ENCODE results near the gene SEPTIN10.

Gene SEPTIN10

GRCh38 chr2:109613922-109614714 is at the start of gene SEPTIN10, which contains the start of gene SOWAHC:
Gene SEPTIN10 (minus strand): TSS chr2:109613966. CDS start chr2:109613827, 139 bp downstream.
Gene SOWAHC (plus strand): TSS chr2:109614364. CDS start chr2:109614490, 126 bp downstream.
- no peak for TF ChIP-seq CTCF (IDR thresholded peaks at IDR 0.05; ENCODE audit: insufficient read depth, low read depth, low read length, missing control alignments)
- peak within 1 kb of the TSS; percentile 91 for H3K4me3 ChIP-seq (ENCODE audit: low read depth, low read length)
- DNase-seq (ENCODE audit: low read depth): peak; percentile 97

- TF ChIP-seq CTCF (IDR thresholded peaks at IDR 0.05; ENCODE audit: insufficient read depth, low read depth, low read length, missing control alignments): peak; percentile 29
- peak; percentile 41 for DNase-seq (ENCODE audit: low read depth)
- no peak overlapping the region for H3K4me3 ChIP-seq (ENCODE audit: low read depth, low read length)
Measured at GRCh38 chr2:109662889-109663288, 49.1 kb upstream of the SEPTIN10 start.

- TF ChIP-seq CTCF (IDR thresholded peaks at IDR 0.05; ENCODE audit: insufficient read depth, low read depth, low read length, missing control alignments): no peak
- DNase-seq (ENCODE audit: low read depth): no peak
- no peak overlapping the region for H3K4me3 ChIP-seq (ENCODE audit: low read depth, low read length)
Measured at GRCh38 chr2:109660046-109660860, 46.5 kb upstream of the SEPTIN10 start.

- DNase-seq (ENCODE audit: low read depth): no peak
- TF ChIP-seq CTCF (IDR thresholded peaks at IDR 0.05; ENCODE audit: insufficient read depth, low read depth, low read length, missing control alignments): no peak
- no peak overlapping the region for H3K4me3 ChIP-seq (ENCODE audit: low read depth, low read length)
Measured at GRCh38 chr2:109659396-109660045, 45.8 kb upstream of the SEPTIN10 start.

- no peak for DNase-seq (ENCODE audit: low read depth)
- H3K4me3 ChIP-seq (ENCODE audit: low read depth, low read length): no peak overlapping the region
- no peak for TF ChIP-seq CTCF (IDR thresholded peaks at IDR 0.05; ENCODE audit: insufficient read depth, low read depth, low read length, missing control alignments)
Measured at GRCh38 chr2:109655287-109655686, 41.5 kb upstream of the SEPTIN10 start.

- H3K4me3 ChIP-seq (ENCODE audit: low read depth, low read length): no peak overlapping the region
- no peak for TF ChIP-seq CTCF (IDR thresholded peaks at IDR 0.05; ENCODE audit: insufficient read depth, low read depth, low read length, missing control alignments)
- DNase-seq (ENCODE audit: low read depth): no peak
Measured at GRCh38 chr2:109654326-109655050, 40.7 kb upstream of the SEPTIN10 start.
